Stimulated activated CD4-positive, alpha-beta T cell treated with anti-CD3 and anti-CD28 coated beads, Interleukin-12 subunit alpha, Interleukin-12 subunit beta, amount 100 ng/mL, for 48 hours (primary cell): ENCODE measurements around the gene ESYT2.
"Not testable (repeated sequence)": the region's sequence is repeated elsewhere in the genome, so short reads cannot be mapped to it uniquely, and the experiment has no call there.

Source experiments
- DNase-seq, 3 donors: peaks; one replicate each; pipeline ENCODE4 v3.0.0-alpha.2; 2020; ENCODE audit warnings: low read depth in 2 of 3, low spot score in 1 of 3

Gene ESYT2

DNA sequence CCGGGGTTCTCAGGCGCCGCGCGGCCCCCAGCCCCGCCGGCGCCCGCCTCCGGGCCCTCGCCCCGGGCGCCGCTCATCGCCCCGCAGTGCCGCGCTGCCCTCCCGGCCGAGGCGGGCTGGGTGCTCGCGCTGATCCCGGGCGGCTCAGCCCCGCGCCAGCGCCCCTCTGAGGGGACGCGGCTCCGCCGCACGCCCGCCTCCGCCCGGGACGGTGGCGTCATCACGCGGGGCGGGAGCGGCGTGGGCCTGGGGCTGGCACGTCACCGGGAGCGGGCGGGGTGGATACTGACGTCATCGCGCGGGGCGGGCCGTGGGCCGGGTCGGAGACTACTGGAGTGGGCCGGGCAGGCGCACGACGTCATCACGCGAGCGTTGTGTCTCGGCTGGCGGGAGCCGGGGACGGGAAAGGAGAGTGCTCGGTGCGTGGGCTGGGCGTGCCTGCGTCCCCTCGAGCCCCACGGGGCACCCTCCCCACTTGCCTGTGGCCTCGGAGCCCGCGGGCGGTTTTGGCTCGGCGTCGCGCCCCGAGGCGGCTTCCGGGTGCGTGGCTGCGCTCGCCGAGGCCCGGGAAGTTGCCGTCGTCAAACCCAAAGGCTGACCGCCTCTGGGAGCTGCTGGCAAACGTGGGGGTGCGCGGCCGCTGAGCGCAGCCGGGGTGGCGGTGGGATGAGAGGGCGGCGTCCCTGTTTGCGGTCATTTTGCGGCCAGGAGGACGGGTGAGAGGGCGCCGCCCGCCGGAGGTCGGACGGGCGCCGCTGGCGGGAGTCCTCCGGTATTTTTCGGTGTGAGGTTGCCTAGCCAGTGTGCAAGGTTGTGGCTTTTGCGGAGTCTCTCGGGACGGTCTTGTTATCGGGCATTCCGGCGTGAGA is at the start of gene ESYT2:
ESYT2 (minus strand) TSS at position 168 of the 869 bp plus-strand sequence; CDS start at position 77, 91 bp downstream.
- DNase-seq: peak; percentile 98 to 99 (median 99)

DNA sequence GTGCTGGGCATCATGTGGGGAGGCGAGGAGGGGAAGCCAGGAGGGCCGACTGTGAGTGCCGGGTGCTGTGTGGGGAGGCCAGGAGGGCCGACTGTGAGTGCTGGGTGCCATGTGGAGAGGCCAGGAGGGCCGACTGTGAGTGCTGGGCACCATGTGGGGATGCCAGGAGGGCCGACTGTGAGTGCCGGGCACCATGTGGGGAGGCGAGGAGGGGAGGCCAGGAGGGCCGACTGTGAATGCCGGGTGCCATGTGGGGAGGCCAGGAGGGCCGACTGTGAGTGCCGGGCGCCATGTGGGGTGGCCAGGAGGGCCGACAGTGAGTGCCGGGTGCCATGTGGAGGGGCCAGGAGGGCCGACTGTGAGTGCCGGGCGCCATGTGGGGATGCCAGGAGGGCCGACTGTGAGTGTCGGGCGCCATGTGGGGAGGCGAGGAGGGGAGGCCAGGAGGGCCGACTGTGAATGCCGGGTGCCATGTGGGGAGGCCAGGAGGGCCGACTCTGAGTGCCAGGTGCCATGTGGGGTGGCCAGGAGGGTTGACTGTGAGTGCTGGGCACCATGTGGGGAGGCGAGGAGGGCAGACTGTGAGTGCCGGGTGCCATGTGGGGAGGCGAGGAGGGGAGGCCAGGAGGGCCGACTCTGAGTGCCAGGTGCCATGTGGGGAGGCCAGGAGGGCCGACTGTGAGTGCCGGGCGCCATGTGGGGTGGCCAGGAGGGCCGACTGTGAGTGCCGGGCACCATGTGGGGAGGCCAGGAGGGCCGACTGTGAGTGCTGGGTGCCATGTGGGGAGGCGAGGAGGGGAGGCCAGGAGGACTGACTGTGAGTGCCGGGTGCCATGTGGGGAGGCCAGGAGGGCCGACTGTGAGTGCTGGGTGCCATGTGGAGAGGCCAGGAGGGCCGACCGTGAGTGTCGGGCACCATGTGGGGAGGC is 49.1 kb upstream of the ESYT2 start:
- DNase-seq: not testable (repeated sequence)

- no peak for DNase-seq
Observed at GRCh38 chr7:158876984-158877383, 47.7 kb upstream of the ESYT2 start.

DNA sequence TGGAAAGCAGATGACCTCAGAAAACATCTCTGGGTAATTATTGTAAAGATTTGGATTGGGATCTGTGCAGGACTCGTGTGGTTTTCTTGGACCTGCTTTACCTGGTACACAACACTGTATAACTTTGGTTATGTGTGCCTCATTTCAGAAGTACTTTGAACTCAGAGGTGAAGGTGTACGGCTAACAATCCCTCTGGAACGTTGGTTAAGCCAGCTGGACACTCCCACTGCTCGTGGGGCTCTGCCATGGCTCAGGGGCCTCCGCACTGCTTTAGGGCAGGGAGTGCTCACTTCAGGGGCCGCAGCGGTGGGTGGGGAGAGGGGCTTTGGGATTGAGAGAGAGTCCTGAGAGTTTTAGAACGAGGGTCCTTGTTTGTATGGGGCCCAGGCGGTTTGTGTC is 40.6 kb upstream of the ESYT2 start:
- DNase-seq: no peak

GRCh38 chr7:158868764-158869410 is 39.6 kb upstream of the ESYT2 start:
- DNase-seq: no peak

- DNase-seq: no peak
Observed at GRCh38 chr7:158867214-158867984, 38.1 kb upstream of the ESYT2 start.

DNA sequence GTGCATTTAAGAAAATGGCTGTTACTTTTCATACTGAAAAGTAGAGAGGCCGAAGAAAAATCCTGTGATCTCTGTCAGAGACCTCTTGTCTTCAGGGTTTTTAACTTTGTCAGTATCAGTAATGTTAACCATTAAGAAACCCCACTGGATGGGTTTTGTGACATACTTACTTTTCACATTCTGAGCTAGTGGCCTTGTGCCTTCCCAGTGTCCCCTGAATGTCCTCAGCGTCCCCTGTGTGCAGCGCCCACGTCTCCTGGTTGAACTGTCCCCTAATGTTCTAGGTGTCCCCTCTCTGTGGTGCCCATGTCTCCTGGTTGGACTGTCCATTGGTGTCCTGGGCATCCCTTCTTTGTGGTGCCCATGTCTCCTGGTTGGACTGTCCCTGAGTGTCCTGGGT is 36.7 kb upstream of the ESYT2 start:
- DNase-seq: no peak

- DNase-seq: no peak
Observed at GRCh38 chr7:158865462-158865922, 36.2 kb upstream of the ESYT2 start.

DNA sequence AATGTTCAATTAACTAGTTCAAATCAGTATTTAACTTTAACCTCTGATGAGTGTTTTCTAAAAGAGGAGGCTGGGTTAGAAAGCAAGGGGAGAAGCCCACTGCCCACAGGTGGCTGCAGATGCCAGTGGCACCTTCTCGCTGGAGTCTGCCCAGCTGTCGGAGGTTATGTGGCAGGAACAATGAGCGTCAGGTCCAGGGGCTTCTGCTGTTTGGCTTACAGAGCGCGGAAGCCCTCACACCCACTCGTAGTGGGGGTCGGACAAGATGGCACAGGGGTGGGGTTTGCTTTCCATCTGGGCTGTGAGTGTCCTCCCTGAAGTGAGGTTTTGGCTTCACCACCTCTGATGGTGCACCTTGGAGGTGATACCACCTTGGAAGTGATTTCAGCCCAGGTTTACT is 35.5 kb upstream of the ESYT2 start:
- no peak for DNase-seq

DNA sequence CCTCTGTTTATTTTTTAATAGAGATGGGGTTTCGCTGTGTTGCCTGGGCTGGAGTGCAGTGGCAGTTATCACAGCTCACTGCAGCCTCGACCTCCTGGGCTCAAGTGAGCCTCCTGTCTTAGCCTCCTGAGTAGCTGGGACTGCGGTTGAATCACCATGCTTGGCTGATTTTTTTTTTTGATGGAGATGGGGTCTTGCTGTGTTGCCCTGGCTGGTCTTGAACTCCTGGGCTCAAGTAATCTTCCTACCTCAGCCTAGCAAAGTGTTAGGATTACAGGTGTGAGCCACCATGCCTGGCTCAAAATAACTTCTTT is 35.2 kb upstream of the ESYT2 start:
- DNase-seq: no peak

- DNase-seq: peak; percentile 28 to 53 (median 38)
Observed at GRCh38 chr7:158863611-158864506, 34.5 kb upstream of the ESYT2 start.

- DNase-seq: peak in 2 of 3 donors; percentile 39 to 42
Observed at GRCh38 chr7:158862985-158863610, 33.8 kb upstream of the ESYT2 start.

DNA sequence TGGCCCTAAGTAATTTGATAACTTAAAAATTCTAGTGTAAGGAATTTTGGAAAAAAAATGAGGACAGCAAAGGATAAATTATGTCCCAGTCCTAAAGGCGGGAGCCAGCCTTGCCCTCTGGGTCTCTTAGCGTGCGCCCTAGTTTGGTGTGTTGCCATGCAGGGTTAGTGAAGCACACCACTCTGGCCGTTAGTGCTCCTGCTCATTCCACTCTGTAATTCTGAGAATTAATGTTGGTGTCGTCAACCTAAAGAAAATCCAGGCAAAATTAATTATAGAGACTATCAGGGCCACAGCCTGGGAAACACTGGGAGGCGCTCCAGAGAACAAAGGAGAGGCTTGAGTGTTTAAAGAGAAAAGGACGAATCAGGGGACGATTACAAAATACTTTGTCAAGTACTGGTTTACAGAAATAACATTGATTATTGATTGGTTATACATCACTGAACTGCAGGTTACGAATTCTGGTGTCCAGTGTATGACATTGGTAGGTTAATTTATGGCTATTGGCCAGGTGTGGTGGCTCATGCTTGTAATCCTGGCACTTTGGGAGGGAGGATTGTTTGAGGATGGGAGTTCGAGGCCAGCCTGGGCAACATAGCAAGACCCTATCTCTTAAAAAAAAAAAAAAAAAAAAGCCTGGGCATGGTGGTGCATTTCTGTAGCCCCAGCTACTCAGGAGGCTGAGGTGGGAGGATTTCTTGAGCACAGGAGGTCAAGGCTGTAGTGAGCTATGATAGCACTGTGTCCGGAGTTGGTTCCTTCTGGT is 32.8 kb upstream of the ESYT2 start:
- no peak for DNase-seq

DNA sequence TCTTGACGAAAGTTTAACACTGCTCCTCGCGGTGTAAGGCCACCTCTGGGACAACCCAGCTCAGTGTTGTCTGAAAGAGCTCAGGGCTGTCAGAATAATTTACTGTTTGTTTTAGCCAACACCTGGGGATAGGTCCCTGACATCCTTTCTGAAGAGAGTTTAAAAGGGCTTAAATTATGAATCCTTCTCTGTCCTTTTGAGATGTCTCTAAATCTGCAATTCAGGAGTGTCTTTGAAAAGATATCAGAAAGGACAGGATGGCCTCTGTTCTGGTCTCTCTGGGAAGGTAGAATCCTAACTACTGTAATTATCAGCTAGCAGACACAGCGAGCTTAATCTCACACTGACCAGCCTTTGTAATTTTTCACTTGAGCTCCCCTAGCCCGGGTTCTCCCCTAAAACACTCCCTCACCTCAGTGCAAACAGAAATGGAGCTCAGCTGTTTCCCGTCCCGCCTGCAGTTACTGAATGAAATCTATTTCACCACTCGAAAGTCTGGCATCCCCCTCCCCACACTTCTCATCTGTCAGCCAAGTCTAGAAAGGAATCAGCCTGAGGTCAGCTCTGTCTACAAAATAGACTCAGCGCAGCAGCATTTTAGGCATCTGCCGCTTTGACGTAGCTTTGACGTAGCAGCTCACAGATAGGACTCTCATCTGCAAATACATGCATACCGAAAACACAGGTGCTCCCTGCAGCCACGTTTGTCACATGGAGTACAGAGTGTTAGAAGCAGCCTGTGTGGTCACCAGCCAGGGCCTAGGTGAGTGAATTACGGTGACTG is 31.9 kb upstream of the ESYT2 start:
- no peak for DNase-seq

GRCh38 chr7:158860394-158860793 is 31.1 kb upstream of the ESYT2 start:
- DNase-seq: no peak

DNA sequence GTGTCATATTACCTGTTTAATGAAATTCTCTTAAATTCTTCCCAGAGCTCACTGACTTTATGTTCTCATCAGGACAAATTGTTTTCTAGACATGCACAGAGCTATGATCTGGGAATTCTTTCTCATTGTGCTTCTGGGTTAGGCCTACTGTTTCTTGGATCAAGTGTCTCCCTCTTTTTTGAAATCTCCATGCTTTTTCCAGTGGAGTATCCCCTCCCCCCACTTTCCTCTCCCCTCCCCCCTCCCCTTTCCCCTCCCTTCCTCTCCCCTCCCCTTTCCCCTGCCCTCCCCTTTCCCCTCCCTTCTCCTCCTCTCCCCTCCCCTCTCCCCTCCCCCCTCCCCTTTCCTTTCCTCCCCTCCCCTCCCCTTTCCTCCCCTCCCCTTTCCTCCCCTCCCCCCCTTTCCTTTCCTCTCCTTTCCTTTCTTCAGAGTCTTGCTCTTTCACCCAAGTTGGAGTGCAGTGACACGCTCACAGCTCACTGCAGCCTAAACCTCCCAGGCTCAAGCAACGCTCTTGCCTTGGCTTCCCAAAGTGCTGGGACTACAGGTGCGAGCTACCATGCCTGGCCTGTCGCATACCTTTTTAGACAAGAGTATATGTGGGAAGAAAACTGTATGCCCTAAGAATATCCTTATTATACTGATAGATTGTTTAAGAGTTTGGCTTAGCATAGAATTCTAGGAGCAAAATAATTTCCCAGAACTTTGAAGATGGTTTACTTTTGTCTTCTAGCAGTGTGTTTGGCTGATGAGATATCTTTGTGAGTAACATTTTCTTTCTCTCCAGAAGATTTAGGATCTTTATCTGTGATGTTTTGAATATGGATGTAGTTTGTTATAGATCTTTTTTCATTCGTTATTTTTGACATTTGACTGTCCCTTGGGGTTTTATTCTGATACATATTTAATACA is 29.5 kb upstream of the ESYT2 start:
- DNase-seq: no peak
